HEK293 (cell line): ENCODE results near the gene SBF2.

ENCODE experiments used
- CTCF ChIA-PET: fragments of 350-600 bp; formaldehyde crosslinking; extraction: SDS; loops from one replicate; lab custom pipeline; 2021; ENCODE audit warnings: antibody characterized with exemption; lab: Yijun Ruan, JAX
- POLR2A ChIA-PET: fragments of 300-600 bp; formaldehyde crosslinking; extraction: SDS; loops from one replicate; lab custom pipeline; 2020; ENCODE audit warnings: antibody characterized with exemption, inconsistent platforms; lab: Yijun Ruan, JAX
- H3K27ac ChIP-seq: fragments of 200-500 bp; sonication (Bioruptor generic); 2 replicates; pipeline ENCODE4 v1.5.1; 2014; ENCODE audit warnings: low read depth, low read length, control low read depth, inconsistent platforms; ENCODE audit errors: extremely low read depth
- H3K36me3 ChIP-seq, 2 experiments: fragments of 200-500 bp in 1 of 2; sonication (Bioruptor generic) in 1 of 2; 1 replicate in 1 of 2; 2 replicates in 1 of 2; pipeline ENCODE4 v1.5.1; 2014 to 2017; ENCODE audit warnings: inconsistent platforms in 2 of 2, low read length in 2 of 2; ENCODE audit not compliant: control insufficient read depth in 2 of 2, insufficient read depth in 1 of 2
- H3K4me1 ChIP-seq: fragments of 200-500 bp; sonication (Bioruptor generic); 2 replicates; pipeline ENCODE4 v1.5.1; 2014; ENCODE audit warnings: mild to moderate bottlenecking, low read length, inconsistent platforms; ENCODE audit not compliant: control insufficient read depth, insufficient read depth
- H3K4me3 ChIP-seq: 2 replicates; pipeline ENCODE4 v1.5.1; 2011; ENCODE audit warnings: low read depth, mild to moderate bottlenecking, control low read depth, low read length, moderate library complexity
- H3K9me3 ChIP-seq: fragments of 200-500 bp; sonication (Bioruptor generic); 2 replicates; pipeline ENCODE4 v1.5.1; 2014; ENCODE audit warnings: low read depth, low read length, inconsistent platforms; ENCODE audit not compliant: control insufficient read depth, insufficient read depth
- KLF8 ChIP-seq: fragments of 450-650 bp; formaldehyde crosslinking; IDR thresholded peaks from 2 replicates; pipeline ENCODE4 v1.5.1; 2016; ENCODE audit warnings: missing biosample characterization, missing genetic modification characterization
- OVOL3 ChIP-seq: fragments of 450-650 bp; formaldehyde crosslinking; IDR thresholded peaks from 2 replicates; pipeline ENCODE4 v1.5.1; 2016; ENCODE audit warnings: missing biosample characterization, missing genetic modification characterization
- SETDB1 ChIP-seq: IDR thresholded peaks from one replicate; pipeline ENCODE4 v1.6.1; 2017; ENCODE audit warnings: mild to moderate bottlenecking, low read length, moderate library complexity, mixed read lengths; ENCODE audit not compliant: insufficient read length
- TRIM28 ChIP-seq: IDR thresholded peaks from 2 replicates; pipeline ENCODE4 v1.6.1; 2011; ENCODE audit warnings: low read length, control low read depth, borderline replicate concordance
- ZNF10 ChIP-seq: fragments of 450-650 bp; formaldehyde crosslinking; IDR thresholded peaks from 2 replicates; pipeline ENCODE4 v1.5.1; 2017; ENCODE audit warnings: missing biosample characterization, missing genetic modification characterization
- ZNF133 ChIP-seq: fragments of 450-650 bp; formaldehyde crosslinking; IDR thresholded peaks from 2 replicates; pipeline ENCODE4 v1.5.1; 2016; ENCODE audit warnings: missing biosample characterization, missing genetic modification characterization
- ZNF138 ChIP-seq: fragments of 450-650 bp; formaldehyde crosslinking; IDR thresholded peaks from 2 replicates; pipeline ENCODE4 v1.5.1; 2016; ENCODE audit warnings: missing biosample characterization, missing genetic modification characterization, borderline replicate concordance
- ZNF433 ChIP-seq: fragments of 450-650 bp; formaldehyde crosslinking; IDR thresholded peaks from 2 replicates; pipeline ENCODE4 v1.5.1; 2016; ENCODE audit warnings: missing biosample characterization, missing genetic modification characterization, low read depth
- ZNF548 ChIP-seq: fragments of 450-650 bp; formaldehyde crosslinking; IDR thresholded peaks from 2 replicates; pipeline ENCODE4 v1.5.1; 2016; ENCODE audit warnings: missing biosample characterization, missing genetic modification characterization
- ZNF561 ChIP-seq: fragments of 450-650 bp; IDR thresholded peaks from 2 replicates; pipeline ENCODE4 v1.5.1; 2018; ENCODE audit warnings: missing biosample characterization, missing genetic modification characterization, borderline replicate concordance
- ZNF626 ChIP-seq: fragments of 450-650 bp; sonication (Bioruptor Pico); formaldehyde crosslinking; IDR thresholded peaks from 2 replicates; pipeline ENCODE4 v1.5.1; 2018; ENCODE audit warnings: missing biosample characterization, missing genetic modification characterization, inconsistent platforms
- ZNF670 ChIP-seq: fragments of 450-650 bp; formaldehyde crosslinking; IDR thresholded peaks from 2 replicates; pipeline ENCODE4 v1.5.1; 2016; ENCODE audit warnings: missing biosample characterization, missing genetic modification characterization, low read depth
- TF ChIP-seq, protein P1 (sequence below): fragments of 450-650 bp; formaldehyde crosslinking; IDR thresholded peaks from 2 replicates; pipeline ENCODE4 v1.5.1; 2016; ENCODE audit warnings: missing biosample characterization, missing genetic modification characterization
- TF ChIP-seq, protein P2 (sequence below): fragments of 450-650 bp; formaldehyde crosslinking; IDR thresholded peaks from 2 replicates; pipeline ENCODE4 v1.5.1; 2017; ENCODE audit warnings: missing biosample characterization, missing genetic modification characterization
- TF ChIP-seq, protein P3 (sequence below): fragments of 450-650 bp; formaldehyde crosslinking; IDR thresholded peaks from 2 replicates; pipeline ENCODE4 v1.5.1; 2016; ENCODE audit warnings: missing biosample characterization, missing genetic modification characterization, borderline replicate concordance
- TF ChIP-seq, protein P4 (sequence below): fragments of 450-650 bp; formaldehyde crosslinking; conservative IDR thresholded peaks from 2 replicates; pipeline ENCODE4 v1.5.1; 2016; ENCODE audit warnings: low read depth, missing biosample characterization, missing genetic modification characterization

The SBF2 gene

DNA sequence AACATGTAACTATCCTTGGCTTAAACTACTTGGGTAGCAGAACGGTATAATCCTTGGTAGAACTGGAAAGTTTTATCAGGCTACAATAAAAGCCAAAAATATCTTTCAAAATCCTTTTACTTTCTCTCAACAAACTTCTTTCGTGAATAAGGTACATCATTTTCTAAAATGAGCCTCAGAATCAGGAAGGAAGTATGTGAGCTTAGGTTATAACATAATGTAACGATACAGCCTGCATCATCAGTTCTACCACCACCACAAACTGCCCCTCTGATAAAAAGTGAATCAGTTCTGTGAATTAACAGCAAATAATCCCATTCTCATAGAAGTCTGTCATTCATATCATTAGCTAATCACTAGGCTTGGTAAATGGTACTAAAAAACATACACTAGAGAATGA, 244.3 kb downstream of the SBF2 start (continued):
- TF ChIP-seq ZNF670 = no peak
- no peak for TF ChIP-seq ZNF433 (tag by site-specific recombination)
- no peak for TF ChIP-seq ZNF138 (tag by site-specific recombination)
- TF ChIP-seq, protein P1, sequence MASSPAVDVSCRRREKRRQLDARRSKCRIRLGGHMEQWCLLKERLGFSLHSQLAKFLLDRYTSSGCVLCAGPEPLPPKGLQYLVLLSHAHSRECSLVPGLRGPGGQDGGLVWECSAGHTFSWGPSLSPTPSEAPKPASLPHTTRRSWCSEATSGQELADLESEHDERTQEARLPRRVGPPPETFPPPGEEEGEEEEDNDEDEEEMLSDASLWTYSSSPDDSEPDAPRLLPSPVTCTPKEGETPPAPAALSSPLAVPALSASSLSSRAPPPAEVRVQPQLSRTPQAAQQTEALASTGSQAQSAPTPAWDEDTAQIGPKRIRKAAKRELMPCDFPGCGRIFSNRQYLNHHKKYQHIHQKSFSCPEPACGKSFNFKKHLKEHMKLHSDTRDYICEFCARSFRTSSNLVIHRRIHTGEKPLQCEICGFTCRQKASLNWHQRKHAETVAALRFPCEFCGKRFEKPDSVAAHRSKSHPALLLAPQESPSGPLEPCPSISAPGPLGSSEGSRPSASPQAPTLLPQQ (tag by site-specific recombination) = no peak
- TF ChIP-seq, protein P2, sequence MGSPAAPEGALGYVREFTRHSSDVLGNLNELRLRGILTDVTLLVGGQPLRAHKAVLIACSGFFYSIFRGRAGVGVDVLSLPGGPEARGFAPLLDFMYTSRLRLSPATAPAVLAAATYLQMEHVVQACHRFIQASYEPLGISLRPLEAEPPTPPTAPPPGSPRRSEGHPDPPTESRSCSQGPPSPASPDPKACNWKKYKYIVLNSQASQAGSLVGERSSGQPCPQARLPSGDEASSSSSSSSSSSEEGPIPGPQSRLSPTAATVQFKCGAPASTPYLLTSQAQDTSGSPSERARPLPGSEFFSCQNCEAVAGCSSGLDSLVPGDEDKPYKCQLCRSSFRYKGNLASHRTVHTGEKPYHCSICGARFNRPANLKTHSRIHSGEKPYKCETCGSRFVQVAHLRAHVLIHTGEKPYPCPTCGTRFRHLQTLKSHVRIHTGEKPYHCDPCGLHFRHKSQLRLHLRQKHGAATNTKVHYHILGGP = no peak
- TF ChIP-seq, protein P3, sequence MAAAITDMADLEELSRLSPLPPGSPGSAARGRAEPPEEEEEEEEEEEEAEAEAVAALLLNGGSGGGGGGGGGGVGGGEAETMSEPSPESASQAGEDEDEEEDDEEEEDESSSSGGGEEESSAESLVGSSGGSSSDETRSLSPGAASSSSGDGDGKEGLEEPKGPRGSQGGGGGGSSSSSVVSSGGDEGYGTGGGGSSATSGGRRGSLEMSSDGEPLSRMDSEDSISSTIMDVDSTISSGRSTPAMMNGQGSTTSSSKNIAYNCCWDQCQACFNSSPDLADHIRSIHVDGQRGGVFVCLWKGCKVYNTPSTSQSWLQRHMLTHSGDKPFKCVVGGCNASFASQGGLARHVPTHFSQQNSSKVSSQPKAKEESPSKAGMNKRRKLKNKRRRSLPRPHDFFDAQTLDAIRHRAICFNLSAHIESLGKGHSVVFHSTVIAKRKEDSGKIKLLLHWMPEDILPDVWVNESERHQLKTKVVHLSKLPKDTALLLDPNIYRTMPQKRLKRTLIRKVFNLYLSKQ = no peak

DNA sequence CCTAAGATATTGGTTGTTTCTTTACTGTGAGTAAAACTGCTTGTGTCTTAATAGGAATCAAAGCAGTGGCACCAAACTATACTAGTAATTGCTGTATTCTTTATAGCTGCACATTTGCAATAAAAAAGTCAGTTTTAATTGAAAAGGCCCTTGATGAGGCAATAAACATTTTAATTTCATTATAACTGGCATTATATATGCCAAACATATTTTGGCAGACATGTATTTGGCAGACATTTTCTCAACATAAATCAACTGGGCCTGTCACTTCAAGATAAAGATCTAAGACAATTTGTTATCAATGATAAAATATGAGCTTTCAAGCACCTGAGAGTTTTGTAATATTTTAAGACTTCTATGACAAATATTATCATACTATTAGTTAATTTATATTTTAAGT, 245.7 kb downstream of the SBF2 start:
- ChIA-PET POLR2A (no interaction called here), CTCF (interaction anchor here (0.9 to 1.8 kb wide), 2 partner anchors 28 to 186 kb away, joined by 3 to 9 read pairs; no protein-coding TSS in a partner anchor)
- TF ChIP-seq KLF8 = no peak
- TF ChIP-seq OVOL3 (tag by site-specific recombination) = no peak
- no peak for TF ChIP-seq ZNF670

DNA sequence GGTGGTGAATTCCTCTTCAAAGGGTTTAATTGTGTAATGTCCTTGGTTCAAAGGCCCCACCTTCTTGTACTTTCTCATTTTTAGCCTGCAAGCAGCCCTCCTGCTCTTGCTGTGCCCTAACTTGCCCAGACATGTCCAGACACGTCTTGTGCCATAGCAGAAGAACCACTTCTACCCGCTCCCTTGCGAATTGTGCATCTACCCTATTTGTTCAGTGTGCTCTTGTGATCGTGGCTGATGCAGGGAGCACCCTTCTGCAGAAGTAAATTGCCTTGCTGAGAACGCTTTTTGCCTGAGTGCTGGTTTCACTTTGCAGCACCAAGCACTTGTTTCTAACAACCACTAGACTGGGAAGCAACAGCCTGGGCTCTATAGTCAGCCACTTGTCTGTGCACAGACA, 249.4 kb downstream of the SBF2 start:
- TF ChIP-seq ZNF10 (tag by site-specific recombination) = no peak
- TF ChIP-seq ZNF133 (tag by site-specific recombination) = peak; percentile 81
- TF ChIP-seq, protein P4, sequence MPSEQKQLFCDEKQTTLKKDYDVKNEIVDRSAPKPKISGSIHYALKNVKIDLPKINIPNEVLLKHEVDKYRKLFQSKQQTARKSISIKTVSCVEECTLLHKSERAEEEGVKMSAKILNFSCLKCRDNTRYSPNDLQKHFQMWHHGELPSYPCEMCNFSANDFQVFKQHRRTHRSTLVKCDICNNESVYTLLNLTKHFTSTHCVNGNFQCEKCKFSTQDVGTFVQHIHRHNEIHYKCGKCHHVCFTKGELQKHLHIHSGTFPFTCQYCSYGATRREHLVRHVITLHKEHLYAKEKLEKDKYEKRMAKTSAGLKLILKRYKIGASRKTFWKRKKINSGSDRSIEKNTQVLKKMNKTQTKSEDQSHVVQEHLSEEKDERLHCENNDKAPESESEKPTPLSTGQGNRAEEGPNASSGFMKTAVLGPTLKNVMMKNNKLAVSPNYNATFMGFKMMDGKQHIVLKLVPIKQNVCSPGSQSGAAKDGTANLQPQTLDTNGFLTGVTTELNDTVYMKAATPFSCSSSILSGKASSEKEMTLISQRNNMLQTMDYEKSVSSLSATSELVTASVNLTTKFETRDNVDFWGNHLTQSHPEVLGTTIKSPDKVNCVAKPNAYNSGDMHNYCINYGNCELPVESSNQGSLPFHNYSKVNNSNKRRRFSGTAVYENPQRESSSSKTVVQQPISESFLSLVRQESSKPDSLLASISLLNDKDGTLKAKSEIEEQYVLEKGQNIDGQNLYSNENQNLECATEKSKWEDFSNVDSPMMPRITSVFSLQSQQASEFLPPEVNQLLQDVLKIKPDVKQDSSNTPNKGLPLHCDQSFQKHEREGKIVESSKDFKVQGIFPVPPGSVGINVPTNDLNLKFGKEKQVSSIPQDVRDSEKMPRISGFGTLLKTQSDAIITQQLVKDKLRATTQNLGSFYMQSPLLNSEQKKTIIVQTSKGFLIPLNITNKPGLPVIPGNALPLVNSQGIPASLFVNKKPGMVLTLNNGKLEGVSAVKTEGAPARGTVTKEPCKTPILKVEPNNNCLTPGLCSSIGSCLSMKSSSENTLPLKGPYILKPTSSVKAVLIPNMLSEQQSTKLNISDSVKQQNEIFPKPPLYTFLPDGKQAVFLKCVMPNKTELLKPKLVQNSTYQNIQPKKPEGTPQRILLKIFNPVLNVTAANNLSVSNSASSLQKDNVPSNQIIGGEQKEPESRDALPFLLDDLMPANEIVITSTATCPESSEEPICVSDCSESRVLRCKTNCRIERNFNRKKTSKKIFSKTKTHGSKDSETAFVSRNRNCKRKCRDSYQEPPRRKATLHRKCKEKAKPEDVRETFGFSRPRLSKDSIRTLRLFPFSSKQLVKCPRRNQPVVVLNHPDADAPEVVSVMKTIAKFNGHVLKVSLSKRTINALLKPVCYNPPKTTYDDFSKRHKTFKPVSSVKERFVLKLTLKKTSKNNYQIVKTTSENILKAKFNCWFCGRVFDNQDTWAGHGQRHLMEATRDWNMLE (tag by site-specific recombination) = no peak
- TF ChIP-seq SETDB1 = peak; percentile 100
- peak; percentile 100 for TF ChIP-seq TRIM28
- TF ChIP-seq ZNF626 (tag by site-specific recombination) = 0 out of 2 replicates have a peak, but pooled peaks have one; percentile 41
- TF ChIP-seq ZNF561 (tag by site-specific recombination) = 0 out of 2 replicates have a peak, but pooled peaks have one; percentile 44
- TF ChIP-seq ZNF548 = 0 out of 2 replicates have a peak, but pooled peaks have one; percentile 21
- no peak for TF ChIP-seq ZNF138 (tag by site-specific recombination)
- H3K36me3 ChIP-seq = no peaks in the 10 kb centered on the region
- no peak overlapping the region for H3K27ac ChIP-seq
- H3K4me3 ChIP-seq = no peak overlapping the region
- POLR2A ChIA-PET = no interaction called here
- H3K9me3 ChIP-seq = no peaks in the 10 kb centered on the region
- CTCF ChIA-PET = no interaction called here
- no peaks in the 10 kb centered on the region for H3K4me1 ChIP-seq

More for the DNA sequence above, 245.7 kb downstream of the SBF2 start:
- H3K4me3 ChIP-seq = no peak overlapping the region
- no peaks in the 10 kb centered on the region for H3K9me3 ChIP-seq
- H3K36me3 ChIP-seq = no peaks in the 10 kb centered on the region
- H3K4me1 ChIP-seq = no peaks in the 10 kb centered on the region
- no peak overlapping the region for H3K27ac ChIP-seq
